HuH-7 (cell line): ENCODE results near the gene HNRNPAB.

ENCODE experiments used
- DNase-seq: peaks from one replicate; pipeline ENCODE4 v3.0.0; 2011; ENCODE audit warnings: low spot score

Gene HNRNPAB

DNA sequence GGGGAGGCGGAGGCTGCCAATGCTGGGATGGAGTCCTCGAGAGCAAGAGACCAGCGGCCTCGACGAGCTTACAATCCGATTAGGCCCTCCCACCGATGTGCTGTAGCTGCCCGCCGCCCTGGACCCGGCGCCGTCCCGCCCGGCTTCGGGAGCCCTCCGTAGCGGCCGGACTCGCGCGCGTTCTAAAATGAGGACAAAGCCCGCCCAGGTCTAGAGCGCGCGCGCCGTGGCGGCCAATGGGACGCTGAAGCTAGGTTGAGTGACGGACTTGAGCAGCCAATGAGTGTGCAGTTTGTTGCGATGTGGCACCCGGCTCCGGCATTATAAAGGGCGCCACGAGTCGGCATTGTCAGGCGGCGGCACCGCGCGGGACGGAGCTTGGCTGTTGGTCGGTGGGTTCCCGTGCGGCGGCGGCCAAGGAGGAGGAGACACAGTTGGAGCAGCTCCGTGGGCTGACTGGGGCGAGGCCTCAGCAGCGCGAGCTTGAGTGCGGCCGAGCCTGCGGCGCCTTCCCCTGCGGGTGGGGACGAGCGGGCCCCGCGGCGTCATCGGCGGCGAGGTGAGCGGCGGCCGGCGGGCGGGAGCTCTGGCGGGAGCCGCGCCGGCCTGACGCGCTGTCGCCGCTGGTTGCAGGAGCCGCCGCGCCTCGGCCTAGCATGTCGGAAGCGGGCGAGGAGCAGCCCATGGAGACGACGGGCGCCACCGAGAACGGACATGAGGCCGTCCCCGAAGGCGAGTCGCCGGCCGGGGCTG lies at the start of gene HNRNPAB:
Gene HNRNPAB, plus strand, starts transcription at position 352 of the 753 bp plus-strand sequence. Its CDS starts 305 bp downstream, at position 657.
- peak; percentile 99 for DNase-seq

DNA sequence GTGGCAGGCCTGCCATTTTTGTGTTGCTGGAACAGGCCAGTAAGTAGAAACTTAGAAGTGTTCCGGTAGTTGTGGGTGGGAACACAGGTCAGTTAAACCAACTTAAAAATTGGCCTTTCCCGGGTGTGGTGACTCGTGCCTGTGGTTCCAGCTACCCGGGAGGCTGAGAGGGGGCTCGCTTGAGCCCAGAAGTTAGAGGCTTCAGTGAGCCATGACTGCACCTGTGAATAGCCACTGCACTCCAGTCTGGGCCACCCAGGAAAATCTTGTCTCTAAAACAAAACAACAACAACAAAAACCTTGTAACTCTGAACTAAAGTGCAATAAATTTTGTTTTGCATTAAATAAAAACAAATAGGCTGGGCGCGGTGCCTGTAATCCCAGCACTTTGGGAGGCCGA lies 49.3 kb upstream of the HNRNPAB start:
- DNase-seq = no peak

DNA sequence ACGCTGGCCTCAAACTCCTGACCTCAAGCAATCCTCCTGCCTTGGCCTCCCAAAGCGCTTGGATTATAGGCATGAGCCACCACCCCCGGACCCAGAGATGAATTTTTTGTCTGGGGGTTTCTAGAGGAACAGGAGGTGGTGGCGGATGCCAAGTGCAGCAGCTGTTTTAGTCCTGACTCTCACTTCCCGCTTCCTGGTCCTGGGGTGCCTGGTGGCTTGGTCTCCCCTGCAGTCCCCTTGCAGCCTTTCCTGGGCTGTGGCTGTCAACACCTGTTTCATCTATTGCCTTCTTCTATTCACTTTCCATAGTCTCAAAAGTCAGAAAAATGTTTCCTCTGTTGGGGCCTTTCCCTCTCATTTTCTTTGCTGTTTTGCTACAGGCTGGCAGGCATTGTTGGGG lies 44.2 kb upstream of the HNRNPAB start:
- no peak for DNase-seq

DNA sequence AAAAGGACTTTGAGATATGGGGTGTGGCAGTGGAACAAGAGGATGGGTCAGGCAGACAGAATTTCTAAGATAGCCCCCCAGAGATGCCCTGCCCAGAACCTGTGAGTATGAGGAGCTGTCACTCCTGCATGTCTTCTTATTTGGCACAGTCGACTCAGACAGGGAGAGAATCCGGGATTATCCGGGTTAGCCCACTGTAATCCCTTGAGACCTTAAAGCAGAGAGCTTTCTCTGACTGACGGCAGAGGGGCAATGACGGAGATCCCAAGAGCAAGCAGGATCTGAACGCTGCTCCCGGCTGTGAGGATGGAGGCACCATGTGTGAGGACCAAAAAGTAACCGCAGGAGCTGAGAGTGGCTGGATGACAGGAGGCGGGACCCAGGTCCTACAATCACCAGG lies 41.9 kb upstream of the HNRNPAB start:
- DNase-seq = no peak

DNA sequence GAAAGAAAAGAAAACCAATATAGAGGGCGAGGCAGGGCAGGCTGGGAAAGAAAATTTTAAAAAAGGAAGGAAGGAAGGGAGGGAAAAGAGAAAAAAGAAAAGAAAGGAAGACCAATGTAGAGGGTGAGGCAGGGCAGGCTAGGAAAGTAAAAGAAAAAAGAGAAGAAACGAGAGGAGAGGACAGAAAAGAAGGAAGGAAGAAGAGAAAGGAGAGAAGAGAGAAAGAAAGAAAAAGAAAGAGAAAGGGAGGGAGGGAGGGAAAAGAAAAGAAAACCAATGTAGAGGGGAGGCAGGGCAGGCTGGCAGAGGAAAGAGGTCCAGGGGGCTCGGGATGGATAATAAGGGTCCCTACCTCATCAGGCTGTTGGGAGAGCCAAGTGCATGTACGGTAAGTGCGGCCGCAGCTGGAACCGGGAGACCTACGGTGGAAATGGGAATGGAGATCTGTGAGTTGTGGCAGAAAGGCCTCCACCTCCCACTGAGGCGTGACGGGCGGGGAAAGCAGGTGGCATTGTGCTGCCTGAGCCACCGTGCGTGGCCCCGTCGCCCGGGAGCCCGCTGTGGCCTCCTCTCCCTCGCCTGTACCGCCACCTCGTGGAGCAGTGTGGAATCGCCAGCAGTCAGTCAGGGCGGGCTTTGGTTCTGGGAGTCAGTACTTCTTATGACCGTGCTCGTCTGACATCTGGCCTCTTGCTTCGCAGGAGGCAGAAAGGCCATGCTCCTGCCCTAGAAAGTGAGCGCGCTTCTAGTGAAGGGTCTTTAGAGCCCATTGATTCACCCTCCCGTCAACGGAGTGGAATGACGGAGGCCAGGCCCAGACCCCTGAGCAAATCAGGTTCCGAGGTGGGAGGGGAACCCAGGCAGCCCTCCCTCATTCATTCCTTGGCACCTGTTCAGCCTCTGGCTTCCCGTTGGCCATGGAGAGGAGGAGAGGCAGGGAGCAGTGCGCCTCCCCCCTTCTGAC lies 40.3 kb upstream of the HNRNPAB start:
- peak; percentile 90 for DNase-seq

DNA sequence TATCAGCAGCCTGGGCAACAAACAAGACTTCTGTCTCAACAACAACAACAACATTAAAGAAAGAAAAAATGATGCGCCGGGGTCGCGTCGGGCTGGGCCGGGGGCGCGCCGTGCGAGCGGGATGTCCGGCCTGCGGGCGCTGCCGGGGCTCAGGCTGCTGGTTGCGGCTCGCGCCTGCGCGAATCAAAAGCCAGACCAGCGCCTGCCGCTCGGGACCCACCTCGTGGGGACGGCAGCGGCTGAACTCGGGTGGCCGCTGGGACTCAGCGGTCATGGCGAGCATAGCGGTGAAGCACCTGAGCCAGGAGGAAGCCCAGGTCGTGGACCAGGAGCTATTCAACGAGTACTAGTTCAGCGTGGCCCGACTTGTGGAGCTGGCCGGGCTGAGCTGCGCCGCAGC lies 38.8 kb upstream of the HNRNPAB start:
- DNase-seq = no peak

DNA sequence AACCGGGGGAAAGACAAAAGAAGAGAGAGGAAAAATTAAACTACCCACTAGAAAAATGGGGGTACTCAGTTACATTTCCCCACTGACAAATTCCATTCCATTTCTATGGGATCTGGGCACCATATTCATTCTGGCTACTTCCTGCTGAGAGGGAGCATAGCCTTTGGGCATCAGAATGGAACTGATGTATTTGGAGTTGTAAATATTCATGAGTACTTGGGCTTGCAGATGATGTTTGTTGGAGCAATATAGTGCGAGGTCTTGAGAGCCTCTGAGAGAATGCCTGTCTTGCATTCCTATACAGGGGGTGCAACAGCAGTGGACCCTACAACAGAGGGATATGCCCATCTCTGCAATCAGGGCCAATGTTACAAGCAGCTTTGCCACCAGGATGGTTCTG lies 33.9 kb upstream of the HNRNPAB start:
- DNase-seq = no peak

DNA sequence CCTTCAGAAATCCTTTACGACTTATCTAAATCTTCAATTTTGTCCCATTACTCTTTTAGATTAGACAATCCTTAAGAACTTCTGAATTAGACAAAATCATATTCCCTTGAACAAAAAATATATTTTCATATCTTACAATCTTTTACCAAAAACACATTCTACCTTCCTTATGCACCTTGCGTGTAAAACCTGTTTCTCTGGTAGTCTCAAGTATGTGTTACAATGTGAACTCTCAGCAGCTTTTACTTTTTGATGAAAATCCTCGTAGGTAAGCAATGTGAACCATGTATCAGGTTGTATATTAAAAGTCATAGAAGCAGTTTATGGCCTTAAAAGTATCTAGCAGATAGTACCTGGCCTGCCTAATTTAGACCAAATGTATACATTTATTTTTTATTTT lies 29.9 kb upstream of the HNRNPAB start:
- no peak for DNase-seq

DNA sequence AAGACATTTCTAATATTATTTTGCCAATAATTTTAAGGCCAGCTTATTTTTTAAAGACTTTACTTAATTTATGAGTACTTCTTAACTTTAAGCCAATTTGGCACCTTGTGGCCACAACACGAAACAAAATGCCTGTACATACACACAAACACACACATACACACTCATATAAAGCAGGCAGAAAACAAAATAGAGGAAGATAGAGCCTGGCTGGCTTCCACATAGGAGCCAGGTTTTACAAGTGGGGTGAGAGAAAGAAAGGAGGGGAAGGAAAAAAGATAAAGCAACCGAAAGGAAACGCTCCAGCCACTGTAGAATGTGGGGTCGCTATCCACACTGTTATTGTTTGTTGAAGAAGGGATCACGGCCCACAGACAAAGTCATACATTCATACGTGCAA lies 27.5 kb upstream of the HNRNPAB start:
- no peak for DNase-seq

DNA sequence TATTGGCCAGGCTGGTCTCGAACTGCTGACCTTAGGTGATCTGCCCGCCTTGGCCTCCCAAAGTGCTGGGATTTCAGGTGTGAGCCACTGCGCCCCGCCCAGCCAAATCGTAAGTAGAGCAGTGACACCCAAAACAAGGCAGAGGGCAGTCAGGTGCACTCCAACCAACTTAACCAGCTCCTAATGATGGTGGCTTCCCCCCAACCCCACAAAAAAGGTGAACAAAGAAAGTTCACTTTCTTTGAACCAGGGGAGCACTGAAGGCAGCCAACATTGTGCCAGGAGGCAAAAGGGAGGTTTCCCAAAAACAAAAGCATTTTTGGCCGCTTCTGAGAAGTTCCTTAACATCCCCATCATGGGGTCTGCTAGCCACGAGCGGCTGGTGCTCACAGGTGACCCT lies 26.8 kb upstream of the HNRNPAB start:
- no peak for DNase-seq

DNA sequence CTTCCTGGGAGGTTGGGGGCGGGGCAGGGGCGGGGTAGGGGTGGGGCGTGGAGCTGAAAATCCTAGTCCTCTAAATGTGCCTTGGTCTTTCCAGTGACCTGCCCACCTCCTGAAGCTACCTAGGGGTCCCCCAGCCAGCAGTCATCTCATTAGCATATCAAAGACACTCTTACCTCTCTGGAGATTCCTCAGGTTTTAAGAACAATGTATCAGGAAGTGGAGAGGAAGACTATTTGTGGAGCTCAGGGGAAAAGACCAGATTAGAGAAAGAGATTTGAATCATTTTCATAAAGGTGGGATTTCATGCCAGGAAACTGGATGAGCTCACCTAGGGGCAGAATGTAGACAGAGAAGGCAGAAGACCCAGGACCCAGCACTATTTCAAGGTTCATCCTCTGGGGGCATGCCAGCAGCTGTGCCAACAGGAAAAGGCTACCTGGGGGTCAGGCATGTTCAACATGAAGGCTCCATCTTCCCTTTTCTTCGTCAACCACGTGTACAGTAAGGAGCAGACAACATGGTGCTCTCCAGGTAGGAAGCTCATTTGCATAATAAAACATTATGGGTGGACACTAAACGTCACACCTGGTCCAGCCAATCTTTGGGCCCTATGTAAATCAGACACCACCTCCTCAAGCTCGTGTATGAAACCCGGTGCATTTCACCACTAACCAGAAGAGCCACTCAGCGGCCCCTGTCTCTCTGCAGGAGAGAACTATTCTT lies 24.0 kb upstream of the HNRNPAB start:
- DNase-seq = no peak

DNA sequence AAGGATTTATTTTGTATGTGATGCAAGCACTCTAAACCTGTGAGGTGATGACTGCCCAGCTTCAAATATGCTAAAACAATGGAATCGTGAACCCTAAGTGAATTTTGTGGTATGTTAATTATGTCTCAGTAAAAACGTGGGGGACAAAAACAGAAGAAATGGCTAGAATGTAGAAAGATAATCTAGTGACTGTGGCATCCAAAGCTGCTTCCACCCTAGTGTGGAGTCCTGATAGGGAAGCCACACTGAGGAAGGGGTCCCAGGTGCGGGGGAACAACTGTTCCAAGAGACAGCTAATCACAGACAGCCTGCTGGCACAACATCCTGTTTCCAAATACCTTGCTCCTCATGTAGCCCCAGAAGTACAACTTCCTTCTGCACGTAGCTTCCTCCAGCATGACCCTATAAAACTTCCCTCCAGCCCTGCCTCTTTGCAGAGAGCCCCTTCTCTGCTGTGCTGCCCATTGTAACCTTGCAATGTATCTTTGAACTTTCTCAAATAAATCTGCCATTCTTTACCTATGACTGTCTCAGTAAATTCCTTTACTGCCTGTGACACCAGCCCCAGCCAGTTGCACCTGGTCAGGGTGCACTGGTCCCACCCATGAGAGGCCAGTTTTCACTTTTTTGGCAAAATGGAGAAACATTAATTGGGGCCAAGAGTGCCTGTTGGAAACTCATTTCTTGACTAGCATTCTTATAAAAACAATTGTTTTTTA lies 22.0 kb upstream of the HNRNPAB start:
- no peak for DNase-seq

DNA sequence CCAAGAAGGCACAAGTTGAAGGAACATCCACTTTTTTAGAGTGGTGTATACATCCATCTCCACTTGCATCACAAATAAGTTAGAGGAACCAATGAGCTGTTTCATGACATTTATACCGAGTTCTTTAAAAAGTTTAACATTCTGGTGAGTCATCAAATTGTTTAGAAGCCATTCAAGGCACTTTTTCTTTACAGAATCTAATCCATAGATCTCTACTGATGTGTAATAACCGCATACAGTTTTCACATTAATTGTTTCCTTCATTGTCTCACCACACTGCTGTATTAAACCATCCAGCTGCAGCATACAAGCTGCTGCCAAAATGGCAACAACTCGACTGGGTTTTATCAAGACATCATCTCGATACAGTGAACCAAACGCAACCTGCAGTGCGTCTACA lies 17.9 kb upstream of the HNRNPAB start:
- no peak for DNase-seq

DNA sequence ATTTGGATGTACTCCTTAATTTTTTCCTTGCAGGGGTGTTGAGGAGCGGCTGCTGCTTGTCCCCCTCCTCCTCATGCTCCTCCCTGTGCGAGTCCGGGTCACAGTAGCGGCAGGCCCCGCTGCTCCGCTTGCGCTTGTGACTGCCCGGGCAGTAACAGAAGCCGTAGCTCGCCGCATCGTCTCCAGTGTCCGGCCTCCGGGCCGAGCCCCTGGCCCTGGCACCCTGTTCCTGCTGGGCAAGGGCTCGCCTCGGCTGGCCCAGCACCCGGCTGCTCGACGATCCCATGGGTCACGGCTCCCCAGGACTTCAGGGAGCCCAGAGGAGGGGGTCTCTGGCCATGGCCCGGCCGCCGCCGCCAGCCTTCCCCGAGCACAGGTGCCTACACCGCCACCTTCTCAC lies 17.3 kb upstream of the HNRNPAB start, which contains the start of gene GMCL2:
Gene GMCL2, minus strand, starts transcription at position 358 of the 400 bp plus-strand sequence. Its CDS starts 72 bp downstream, at position 286.
- DNase-seq = no peak

DNA sequence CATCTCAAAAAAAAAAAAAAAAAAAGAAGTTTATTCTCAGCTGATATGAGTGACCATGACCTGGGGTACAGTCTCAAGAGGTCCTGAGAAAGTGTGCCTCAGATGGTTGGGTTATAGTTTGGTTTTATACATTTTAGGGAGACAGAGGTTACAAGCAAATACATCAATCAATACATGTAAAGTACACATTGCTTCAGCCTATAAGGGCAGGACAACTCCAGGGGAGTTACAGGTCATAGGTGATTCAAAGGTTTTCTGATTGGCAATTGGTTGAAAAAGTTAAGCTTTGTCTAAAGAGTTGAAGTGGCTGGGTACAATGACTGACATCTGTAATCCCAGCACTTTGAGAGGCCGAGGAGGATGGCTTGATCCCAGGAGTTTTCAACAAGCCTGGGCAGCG lies 14.9 kb upstream of the HNRNPAB start:
- DNase-seq = no peak

DNA sequence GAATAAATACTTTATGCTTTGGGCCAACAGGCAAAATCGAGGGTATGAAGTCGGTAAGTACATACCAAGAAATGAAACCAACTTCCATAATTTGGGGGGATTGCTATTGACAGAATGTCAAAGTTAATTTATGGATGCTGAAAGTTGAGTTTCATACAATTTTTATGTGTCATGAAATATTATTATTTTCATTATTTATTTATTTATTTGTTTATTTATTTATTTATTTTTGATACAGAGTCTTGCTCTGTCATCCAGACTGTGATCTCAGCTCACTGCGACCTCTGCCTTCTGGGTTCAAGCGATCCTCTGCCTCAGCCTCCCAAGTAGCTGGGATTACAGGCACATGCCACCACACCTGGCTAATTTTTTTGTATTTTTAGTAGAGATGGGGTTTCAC lies 12.7 kb upstream of the HNRNPAB start:
- DNase-seq = no peak

DNA sequence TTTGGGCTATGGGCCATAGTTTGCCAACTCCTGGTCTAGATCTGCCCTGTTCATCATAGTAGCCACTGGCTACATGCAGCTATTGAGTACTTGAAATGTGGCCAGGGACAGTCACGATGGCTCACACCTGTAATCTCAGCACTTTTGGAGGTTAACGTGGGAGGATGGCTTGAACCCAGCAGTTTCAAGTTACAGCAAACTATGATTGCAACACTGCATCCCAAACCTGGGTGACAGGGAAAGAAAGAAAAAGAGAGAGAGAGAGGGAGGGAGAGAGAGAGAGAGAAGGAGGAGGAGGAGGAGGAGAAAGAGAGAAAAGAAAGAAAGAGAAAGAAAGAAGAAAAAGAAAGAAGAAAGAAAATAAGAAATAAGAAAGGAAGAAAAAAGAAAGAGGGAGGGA lies 12.1 kb upstream of the HNRNPAB start:
- no peak for DNase-seq

DNA sequence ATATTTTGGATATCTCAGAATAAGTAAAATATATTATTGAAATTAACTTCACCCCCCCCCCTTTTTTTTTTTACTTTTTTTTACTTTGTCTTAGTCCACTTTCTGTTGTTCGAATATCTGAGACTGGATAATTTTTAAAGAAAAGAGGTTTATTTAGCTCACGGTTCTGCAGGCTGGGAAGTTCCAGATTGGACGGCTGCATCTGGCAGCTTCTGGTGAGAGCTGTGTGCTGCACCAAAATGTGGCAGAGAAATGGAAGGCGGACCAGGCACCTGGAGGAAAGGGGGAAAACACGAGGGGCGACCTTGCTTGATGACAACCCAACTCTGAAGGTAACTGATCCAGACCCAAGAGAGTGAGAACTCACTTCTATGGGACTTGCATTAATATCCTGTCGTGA lies 11.5 kb upstream of the HNRNPAB start:
- DNase-seq = no peak

DNA sequence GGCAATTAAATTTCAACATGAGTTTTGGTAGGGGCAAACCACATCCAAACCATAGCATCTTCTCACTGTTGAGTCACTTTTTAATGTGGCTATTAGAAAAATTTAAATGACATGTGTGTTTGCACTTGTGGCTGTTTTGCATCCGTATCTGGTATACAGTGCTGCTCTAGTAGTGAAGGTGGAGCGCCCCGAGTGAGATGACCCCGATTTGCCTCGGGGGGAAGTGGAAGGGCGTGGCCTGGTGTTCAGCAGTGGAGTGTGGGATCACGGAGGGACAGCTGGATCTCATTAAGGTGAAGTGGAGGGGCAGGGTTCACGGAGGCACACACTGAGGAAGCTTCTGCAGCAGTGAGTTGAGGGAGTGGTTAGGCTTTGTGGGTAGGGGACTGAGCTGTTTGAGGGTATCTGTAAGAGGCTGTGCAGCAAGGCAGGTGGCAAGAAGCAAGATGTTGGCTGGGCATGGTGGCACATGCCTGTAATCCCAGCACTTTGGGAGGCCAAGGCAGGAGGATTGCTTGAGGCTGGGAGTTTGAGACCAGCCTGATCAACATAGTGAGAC lies 11.0 kb upstream of the HNRNPAB start:
- DNase-seq = no peak

DNA sequence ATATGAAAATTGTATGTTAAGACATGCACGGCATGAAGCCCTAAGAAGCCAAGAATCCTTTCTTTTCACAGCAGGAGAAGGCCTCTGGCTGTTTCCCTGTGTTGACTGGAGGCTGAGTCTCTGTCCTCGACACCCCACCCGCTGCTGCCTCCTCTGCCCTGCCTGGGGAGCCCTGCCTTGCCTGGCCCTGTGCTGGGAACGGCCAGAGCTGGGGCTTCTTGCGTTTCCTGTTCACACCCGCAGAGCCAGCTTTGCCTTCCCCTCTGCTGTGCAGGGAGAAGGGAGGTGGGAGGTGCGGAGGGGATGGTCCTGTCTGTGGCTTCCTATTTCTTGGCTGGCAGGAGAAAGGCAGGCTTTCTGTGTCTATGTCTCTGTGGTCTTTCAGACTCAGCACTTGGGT lies 10.3 kb upstream of the HNRNPAB start:
- no peak for DNase-seq

DNA sequence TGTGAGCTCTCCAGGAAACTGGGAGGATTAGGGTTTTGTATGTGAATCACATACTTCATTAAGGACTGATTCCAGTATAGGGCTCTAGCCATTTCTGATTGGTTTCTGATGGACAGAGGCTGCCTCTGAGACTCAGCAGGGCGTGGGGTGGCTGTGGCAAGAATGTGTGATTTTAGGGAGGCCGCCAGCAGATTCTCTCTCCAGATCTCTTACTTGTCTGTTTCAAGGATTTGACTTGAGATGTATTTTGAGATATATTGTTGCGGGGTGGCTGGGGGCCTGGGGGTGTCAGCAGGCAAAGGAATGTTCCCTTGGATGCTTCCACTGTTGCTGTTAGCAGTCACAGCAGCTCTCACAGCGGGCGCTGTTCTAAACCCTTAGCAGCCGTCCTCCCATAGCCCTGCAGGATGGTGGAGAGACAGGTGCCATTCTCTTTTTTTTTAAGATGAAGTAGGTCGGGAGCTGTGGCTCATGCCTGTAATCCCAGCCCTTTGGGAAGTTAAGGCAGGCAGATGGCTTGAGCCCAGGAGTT lies 8.0 kb upstream of the HNRNPAB start:
- no peak for DNase-seq
